D721Med (cell line): ENCODE results near the gene INF2.

ENCODE experiments used
- DNase-seq: peaks from one replicate; pipeline ENCODE4 v3.0.0; 2011; ENCODE audit warnings: low spot score; ENCODE audit not compliant: insufficient read length
- FAIRE-seq: peaks from 2 replicates; lab custom pipeline; 2011; peaks lifted over from hg19 to GRCh38; lab: Jason Lieb, UNC
- TF ChIP-seq, protein P1 (sequence below): IDR thresholded peaks from 2 replicates; pipeline ENCODE4 v1.5.1; 2012; ENCODE audit warnings: mild to moderate bottlenecking, control low read depth; ENCODE audit not compliant: insufficient read depth; ENCODE audit errors: missing control alignments

The INF2 gene

DNA sequence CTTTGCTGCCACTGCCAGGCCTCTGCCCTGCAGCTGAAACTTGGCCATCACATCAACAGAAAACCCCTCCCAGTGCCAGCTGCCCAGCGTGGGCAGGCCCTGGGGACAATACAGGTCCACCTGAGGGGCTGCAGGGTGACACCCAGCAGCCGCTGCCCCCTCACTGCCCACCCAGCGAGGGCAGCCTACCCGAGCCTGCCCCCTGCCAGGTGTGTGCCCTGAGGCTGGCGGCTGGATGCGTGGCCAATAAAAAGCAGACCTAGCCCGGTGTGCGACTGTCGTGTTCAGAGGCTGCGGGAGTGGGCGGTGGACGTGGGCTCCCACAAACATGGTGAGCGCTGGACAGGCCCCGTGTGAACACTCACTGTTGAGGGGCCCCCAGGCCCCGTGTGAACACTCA, 29.9 kb downstream of the INF2 start:
- DNase-seq (no peak), FAIRE-seq (no peak)
- TF ChIP-seq, protein P1, sequence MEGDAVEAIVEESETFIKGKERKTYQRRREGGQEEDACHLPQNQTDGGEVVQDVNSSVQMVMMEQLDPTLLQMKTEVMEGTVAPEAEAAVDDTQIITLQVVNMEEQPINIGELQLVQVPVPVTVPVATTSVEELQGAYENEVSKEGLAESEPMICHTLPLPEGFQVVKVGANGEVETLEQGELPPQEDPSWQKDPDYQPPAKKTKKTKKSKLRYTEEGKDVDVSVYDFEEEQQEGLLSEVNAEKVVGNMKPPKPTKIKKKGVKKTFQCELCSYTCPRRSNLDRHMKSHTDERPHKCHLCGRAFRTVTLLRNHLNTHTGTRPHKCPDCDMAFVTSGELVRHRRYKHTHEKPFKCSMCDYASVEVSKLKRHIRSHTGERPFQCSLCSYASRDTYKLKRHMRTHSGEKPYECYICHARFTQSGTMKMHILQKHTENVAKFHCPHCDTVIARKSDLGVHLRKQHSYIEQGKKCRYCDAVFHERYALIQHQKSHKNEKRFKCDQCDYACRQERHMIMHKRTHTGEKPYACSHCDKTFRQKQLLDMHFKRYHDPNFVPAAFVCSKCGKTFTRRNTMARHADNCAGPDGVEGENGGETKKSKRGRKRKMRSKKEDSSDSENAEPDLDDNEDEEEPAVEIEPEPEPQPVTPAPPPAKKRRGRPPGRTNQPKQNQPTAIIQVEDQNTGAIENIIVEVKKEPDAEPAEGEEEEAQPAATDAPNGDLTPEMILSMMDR = no peak

DNA sequence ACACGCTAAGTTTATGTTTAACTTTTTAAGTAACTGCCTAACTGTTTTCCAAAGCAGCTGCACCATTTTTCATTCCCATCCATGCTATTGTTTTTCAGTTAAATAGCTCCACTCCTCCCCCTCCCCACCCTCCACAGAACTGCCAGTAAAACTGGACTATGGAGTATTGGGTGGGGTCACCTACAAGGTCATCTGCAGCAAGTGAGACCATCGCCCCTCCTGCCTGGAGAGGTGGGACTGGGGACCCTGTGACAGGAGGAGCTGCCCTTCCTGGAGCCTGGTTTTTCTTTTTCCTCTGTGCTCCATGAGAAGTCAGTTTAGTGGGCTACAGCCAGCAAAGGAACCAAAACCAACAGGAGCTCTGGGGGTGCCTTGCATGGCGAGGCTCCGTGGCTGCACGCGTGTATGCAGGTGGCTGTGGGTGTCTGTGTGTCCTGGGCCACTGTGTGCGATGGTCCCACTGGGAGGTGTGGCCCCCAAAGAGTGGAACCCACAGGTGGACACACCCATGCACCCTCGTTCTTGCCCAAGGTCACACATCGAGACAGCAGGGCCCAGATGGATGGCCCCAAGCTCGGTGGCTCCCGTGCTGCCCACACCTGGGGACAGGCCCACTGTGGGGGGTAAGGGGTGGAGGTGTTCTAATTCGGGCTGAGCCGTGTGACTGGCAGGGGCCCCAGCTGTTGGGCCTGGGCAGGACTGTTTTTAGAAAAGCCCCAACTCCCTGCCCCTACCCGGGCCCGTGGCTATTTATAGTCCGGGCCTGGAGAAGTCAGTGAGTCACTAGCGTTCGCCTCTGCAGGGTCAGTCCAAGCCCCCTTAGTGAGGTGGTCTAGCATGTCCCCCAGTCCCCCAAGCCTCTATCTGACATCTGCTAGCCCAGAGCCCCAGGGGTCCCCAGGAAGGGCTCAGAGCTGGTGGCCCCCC, 32.4 kb downstream of the INF2 start:
- TF ChIP-seq, protein P1 = no peak
- FAIRE-seq (no peak), DNase-seq (no peak)

DNA sequence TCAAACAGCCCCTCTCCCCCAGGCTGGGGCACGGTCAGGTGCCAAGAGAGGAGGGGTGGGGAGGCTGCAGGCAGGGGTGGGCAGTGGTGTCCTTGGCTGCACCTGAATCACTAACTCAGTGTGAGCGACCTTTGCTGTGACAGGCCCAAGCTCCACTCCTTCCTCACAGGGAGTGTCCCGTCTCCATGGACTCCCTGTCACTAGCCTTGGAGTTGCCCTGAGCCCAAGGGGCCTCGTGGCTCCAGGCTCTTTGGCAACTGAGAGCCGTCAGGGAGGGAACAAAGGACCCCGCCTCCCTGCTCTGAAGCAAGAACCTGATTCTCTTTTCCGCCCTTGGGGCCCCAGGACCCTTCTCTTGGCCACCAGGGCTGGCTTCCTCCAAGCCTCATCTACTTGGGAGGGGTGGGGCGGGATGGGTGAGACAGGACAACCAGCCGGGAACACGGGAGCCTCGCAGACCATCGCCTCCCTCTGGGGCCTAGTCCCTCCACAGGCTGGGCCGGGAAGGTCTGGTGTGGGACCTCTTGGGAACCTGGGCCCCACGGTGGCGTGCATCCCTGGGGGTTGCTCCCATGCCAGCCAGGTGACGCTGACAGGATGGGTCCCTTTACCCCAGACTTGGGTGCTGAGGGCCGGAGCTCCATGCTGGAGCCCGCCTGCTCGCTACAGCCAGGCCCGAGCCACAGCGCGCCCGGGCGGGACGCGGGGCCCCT, 33.7 kb downstream of the INF2 start:
- FAIRE-seq = no peak
- no peak for DNase-seq
- TF ChIP-seq, protein P1 = no peak

DNA sequence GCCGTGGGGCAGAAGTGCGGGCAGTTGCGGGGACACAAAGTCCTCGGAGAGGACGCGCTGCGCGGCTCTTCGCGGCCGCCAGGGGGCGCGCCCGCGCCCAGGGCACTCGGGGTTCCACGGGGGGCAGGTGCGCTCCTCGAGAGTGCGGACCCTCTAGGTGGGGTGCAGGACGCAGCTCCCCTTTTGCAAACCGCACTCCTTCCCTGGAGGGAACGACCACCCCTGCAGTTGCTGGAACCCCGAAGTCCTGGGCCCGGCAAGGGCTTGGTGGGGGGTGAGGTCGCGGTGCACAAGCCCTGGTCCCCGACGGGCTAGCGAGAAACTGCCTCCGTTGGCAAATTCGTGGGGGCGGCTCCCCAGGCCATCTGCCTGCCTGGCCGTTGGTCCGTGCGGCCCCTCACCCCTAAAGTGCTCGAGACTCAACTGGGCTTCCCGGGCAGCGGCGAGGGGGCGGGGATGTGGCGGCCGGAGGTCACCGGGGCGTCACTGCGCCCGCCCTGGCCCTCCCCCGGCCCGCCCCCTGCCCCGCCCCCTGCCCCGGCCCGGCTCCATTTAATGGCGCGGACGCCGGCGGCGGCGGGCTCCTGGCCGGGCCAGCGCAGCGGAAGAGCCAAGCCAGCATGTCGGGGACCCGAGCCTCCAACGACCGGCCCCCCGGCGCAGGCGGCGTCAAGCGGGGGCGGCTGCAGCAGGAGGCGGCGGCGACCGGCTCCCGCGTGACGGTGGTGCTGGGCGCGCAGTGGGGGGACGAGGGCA, 34.4 kb downstream of the INF2 start, which contains the start of gene ADSS1:
Gene ADSS1, plus strand, starts transcription at position 579 of the 756 bp plus-strand sequence. Its CDS starts 42 bp downstream, at position 621.
- TF ChIP-seq, protein P1 = peak; percentile 37
- no peak for FAIRE-seq
- DNase-seq = peak; percentile 92

DNA sequence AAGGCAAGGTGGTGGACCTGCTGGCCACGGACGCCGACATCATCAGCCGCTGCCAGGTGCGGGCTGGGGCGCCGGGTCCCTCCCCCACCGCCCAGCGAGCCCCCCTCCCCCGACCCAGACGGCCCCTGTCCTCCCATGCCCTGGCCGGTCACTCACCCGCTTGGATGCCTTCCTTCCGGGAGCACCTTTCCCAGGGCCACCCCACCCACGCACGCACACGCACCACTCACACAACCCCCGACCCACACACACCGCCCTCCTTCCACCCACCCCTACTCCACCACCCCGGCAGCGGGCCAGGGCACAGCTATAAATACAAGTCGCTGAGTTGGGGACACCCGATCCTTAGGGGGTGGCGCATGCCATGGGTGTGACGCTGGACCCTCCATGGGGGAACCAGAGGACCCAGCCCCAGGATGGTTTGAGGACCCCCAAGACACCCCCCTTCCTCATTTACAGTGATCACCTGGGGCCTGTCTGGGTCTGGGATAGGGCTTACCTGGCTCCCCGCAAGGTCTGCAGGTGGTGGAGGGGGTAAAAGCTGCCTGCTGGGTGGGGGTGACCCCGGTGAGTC, 35.1 kb downstream of the INF2 start:
- TF ChIP-seq, protein P1 = no peak
- FAIRE-seq = no peak
- no peak for DNase-seq

DNA sequence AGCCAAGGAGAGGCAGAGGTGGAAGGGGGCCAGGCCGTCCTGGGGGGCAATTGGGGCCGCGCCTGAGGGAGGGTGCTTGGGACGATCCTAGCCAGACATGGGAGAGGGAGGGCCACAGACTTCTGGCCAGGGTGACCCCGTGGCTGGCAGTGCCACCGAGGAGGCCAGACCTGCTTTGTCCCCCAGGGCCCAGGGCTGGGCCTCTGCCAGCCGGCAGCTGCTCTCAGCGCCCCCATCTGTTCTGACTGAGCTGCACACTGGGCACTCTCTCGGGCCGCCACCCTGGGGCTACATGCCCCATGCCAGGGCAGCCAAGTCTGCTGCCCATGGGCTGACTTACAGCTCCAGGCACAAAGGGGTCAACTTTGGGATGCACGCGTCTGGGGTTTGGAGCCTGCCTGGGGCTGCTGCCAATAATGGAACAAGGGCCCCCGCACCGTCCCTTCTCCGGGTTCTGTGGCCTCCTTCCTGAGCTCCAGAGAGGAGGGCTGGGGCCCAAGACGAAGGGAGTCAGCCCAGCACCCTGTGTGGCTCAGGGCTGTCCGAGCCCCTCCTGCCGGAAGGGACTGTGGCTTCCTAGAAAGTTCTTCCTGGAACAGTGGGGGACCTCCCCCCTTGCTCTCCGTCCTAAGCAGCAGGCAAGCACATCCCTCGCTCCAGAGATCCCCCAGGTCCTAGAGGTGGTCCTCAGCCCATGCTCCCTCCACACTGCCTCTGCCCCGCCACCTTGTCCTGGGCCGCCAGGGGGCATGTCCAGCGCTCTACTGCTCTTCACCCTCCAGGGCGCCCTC, 35.8 kb downstream of the INF2 start:
- DNase-seq (no peak), FAIRE-seq (no peak)
- TF ChIP-seq, protein P1 = peak; percentile 7
